ENCODE data around the gene MOBP.

- no peak for TF ChIP-seq CTCF (IDR thresholded peaks at IDR 0.05 in 2 of 3, conservative IDR thresholded peaks at IDR 0.05 in 1 of 3; ENCODE audit: borderline replicate concordance in 1 of 3, insufficient read depth in 1 of 3, low read depth in 2 of 3, low read length in 2 of 3)
- TF ChIP-seq ZBTB33 (IDR thresholded peaks at IDR 0.05; ENCODE audit: extremely low read depth, insufficient replicate concordance, low read length), result no peak
- TF ChIP-seq POLR2AphosphoS5 (IDR thresholded peaks at IDR 0.05; ENCODE audit: low read depth, low read length), result no peak
- no peak for TF ChIP-seq TCF7L2 (IDR thresholded peaks at IDR 0.05; ENCODE audit: borderline replicate concordance, extremely low read depth, insufficient read depth, insufficient read length)
- TF ChIP-seq EZH2 (IDR thresholded peaks at IDR 0.05), result no peak
- no peak for TF ChIP-seq POLR2A (IDR thresholded peaks at IDR 0.05; ENCODE audit: borderline replicate concordance, extremely low read depth, insufficient read depth, insufficient read length)
Observed at GRCh38 chr3:39434574-39434973, 32.9 kb upstream of the MOBP start.
